GM23248 (cell line): ENCODE data around the gene ADRA2C.

Source experiments
- EZH2 ChIP-seq: fragments of 200-600 bp; sonication (generic); IDR thresholded peaks from 2 replicates; pipeline ENCODE4 v1.6.1; 2018; ENCODE audit warnings: antibody characterized with exemption, mild to moderate bottlenecking; ENCODE audit not compliant: insufficient read depth, poor library complexity, severe bottlenecking
- EZH2phosphoT487 ChIP-seq: fragments of 200-600 bp; sonication (generic); IDR thresholded peaks from 2 replicates; pipeline ENCODE4 v1.6.1; 2018; ENCODE audit warnings: antibody characterized with exemption, moderate library complexity, mild to moderate bottlenecking, low read depth; ENCODE audit not compliant: insufficient read depth

DNA sequence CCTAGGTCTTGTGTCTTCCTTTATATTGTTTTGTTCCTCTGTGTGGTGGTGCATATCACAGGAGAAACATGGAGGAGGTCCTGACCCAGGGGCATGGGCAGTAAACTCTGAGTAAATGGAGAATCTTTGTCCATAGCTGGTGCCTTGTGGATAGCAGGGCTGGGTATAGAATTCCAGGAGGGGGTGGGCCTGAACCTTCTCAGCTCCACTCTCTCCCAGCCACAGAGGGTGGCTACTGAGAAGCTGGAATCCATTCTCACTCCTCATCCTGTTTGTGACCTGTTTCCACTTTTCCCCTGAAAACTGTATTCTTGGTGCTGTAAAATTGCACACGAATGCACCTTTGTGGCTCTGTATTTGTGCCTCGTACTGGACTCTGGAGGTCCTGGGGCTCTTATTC is 47.7 kb upstream of the ADRA2C start:
- TF ChIP-seq EZH2phosphoT487 (no peak), EZH2 (no peak)
